Thyroid gland (tissue), 4 donors: Measurements from ENCODE around the gene TUFT1. TPM values are rescaled to one million over a fixed set of nuclear protein-coding genes. Genes with fewer than 3 reads are reported as not detected.

Source experiments
- DNase-seq, 2 donors: peaks; one replicate each; pipeline ENCODE4 v3.0.0-alpha.2; 2019
- H3K27ac ChIP-seq, 3 donors: fragments of 200-600 bp; sonication (generic); 1 replicate in 2 of 3; 2 replicates in 1 of 3; pipeline ENCODE4 v1.5.1; 2016 to 2019; ENCODE audit warnings: mild to moderate bottlenecking in 1 of 3, moderate library complexity in 1 of 3
- H3K27me3 ChIP-seq: fragments of 200-600 bp; sonication (generic); one replicate; pipeline ENCODE4 v1.5.1; 2019
- H3K36me3 ChIP-seq, 2 donors: fragments of 200-600 bp; sonication (generic); one replicate each; pipeline ENCODE4 v1.5.1; 2016 to 2019
- H3K4me1 ChIP-seq, 2 donors: fragments of 200-600 bp; sonication (generic); one replicate each; pipeline ENCODE4 v1.5.1; 2017 to 2019
- H3K4me3 ChIP-seq, 3 donors: fragments of 200-600 bp; sonication (generic); replicated peaks in 1 of 3; 1 replicate in 2 of 3; 2 replicates in 1 of 3; pipeline ENCODE4 v1.5.1; 2016; ENCODE audit warnings: mild to moderate bottlenecking in 1 of 3
- H3K9me3 ChIP-seq: fragments of 200-600 bp; sonication (generic); one replicate; pipeline ENCODE4 v1.5.1; 2017
- CTCF ChIP-seq, 6 experiments: fragments of 200-600 bp in 3 of 6; fragments of 450-650 bp in 3 of 6; sonication (generic) in 3 of 6; IDR thresholded peaks; one replicate each; pipeline ENCODE4 v1.5.1; 2016 to 2019; ENCODE audit warnings: antibody characterized with exemption in 6 of 6, mild to moderate bottlenecking in 2 of 6, inconsistent platforms in 1 of 6, moderate library complexity in 1 of 6
- POLR2A ChIP-seq, 2 donors: fragments of 450-650 bp; IDR thresholded peaks; one replicate each; pipeline ENCODE4 v1.6.1; 2017; ENCODE audit warnings: antibody characterized with exemption in 2 of 2, mild to moderate bottlenecking in 2 of 2, moderate library complexity in 1 of 2
- WGBS, 2 donors: methylation state at CpG; one replicate each; pipeline ENCODE4 v1.1.5; 2017; 5-methylcytosine and 5-hydroxymethylcytosine counted together
- intact Hi-C: fragments of 100-400 bp; cut with DNase I; formaldehyde crosslinking; loops from one replicate; pipeline ENCODE4 v1.15.1; 2023
- microRNA counts, 2 donors: library from miRNA; unstranded; fragments of <30 nt; microRNA quantifications; one replicate each; lab custom pipeline; 2016 to 2017
- microRNA-seq: library from miRNA; unstranded; fragments of <30 nt; microRNA quantifications from one replicate; pipeline ENCODE4, GENCODE V29; 2016
- small RNA-seq: library from RNA; depleted of rRNA; stranded (forward); fragments of <200 nt; gene quantifications from one replicate; pipeline ENCODE3, GENCODE V24; 2016
- total RNA-seq, 4 donors: library from RNA; depleted of rRNA; stranded (reverse); fragments of >200 nt; gene quantifications; one replicate each; pipeline ENCODE4 v1.2.3, GENCODE V29; 2016

The TUFT1 gene
- total RNA-seq, 4 donors from 2014 or later: 4.0 to 8.8 (median 5.0) TPM

GRCh38 chr1:151621351-151621750 is 81.2 kb downstream of the TUFT1 start:
- H3K27me3 ChIP-seq: no peaks in the 10 kb centered on the region
- no peak for TF ChIP-seq CTCF (IDR thresholded peaks at IDR 0.05)
- TF ChIP-seq POLR2A (IDR thresholded peaks at IDR 0.05): no peak
- no peak overlapping the region for H3K4me3 ChIP-seq
- 47 to 58% methylated on average over 2 of the region's 2 CpGs for WGBS, 2 donors
- H3K36me3 ChIP-seq: no peaks in the 10 kb centered on the region
- intact Hi-C loops: no loop called here
- DNase-seq: peak; percentile 39 to 44
- no peaks in the 10 kb centered on the region for H3K9me3 ChIP-seq
- H3K27ac ChIP-seq: peak overlapping the region; percentile 9 to 63 (median 52)
- peaks cover 6 to 22% of the 10 kb centered on the region in 2 donors for H3K4me1 ChIP-seq

- Histone ChIP-seq H3K9me3 (no peaks in the 10 kb centered on the region), H3K4me1 (peaks cover 6 to 14% of the 10 kb centered on the region in 2 donors), H3K4me3 (no peak overlapping the region), H3K27me3 (no peaks in the 10 kb centered on the region), H3K27ac (no peak overlapping the region), H3K36me3 (no peaks in the 10 kb centered on the region)
- TF ChIP-seq CTCF (IDR thresholded peaks at IDR 0.05): no peak
- WGBS, 2 donors: 99% methylated on average over 3 of the region's 3 CpGs
- DNase-seq: no peak
- intact Hi-C loops: no loop called here
Measured at GRCh38 chr1:151624783-151625182, 84.7 kb downstream of the TUFT1 start.

GRCh38 chr1:151626740-151627334 is 86.7 kb downstream of the TUFT1 start:
- 95 to 96% methylated on average over 3 of the region's 3 CpGs for WGBS, 2 donors
- H3K36me3 ChIP-seq: no peaks in the 10 kb centered on the region
- intact Hi-C loops: no loop called here
- H3K4me1 ChIP-seq: no peaks in the 10 kb centered on the region
- no peak overlapping the region for H3K27ac ChIP-seq
- no peak for TF ChIP-seq POLR2A (IDR thresholded peaks at IDR 0.05)
- TF ChIP-seq CTCF (IDR thresholded peaks at IDR 0.05): no peak
- no peak for DNase-seq
- H3K27me3 ChIP-seq: no peaks in the 10 kb centered on the region
- H3K4me3 ChIP-seq: no peak overlapping the region
- H3K9me3 ChIP-seq: no peaks in the 10 kb centered on the region

GRCh38 chr1:151629278-151629677 is 89.2 kb downstream of the TUFT1 start:
- intact Hi-C loops: no loop called here
- no peaks in the 10 kb centered on the region for H3K27me3 ChIP-seq
- no peak overlapping the region for H3K4me3 ChIP-seq
- DNase-seq: no peak
- whole genome bisulfite sequencing, 2 donors: 76 to 85% methylated on average over 9 of the region's 9 CpGs
- H3K27ac ChIP-seq: no peak overlapping the region
- no peaks in the 10 kb centered on the region for H3K36me3 ChIP-seq
- H3K9me3 ChIP-seq: no peaks in the 10 kb centered on the region
- no peaks in the 10 kb centered on the region for H3K4me1 ChIP-seq
- no peak for TF ChIP-seq CTCF (IDR thresholded peaks at IDR 0.05)
- no peak for TF ChIP-seq POLR2A (IDR thresholded peaks at IDR 0.05)

MicroRNAs within 50 kb of the gene (microRNA counts, 767-probe panel; counts per million panel counts)
- microRNA hsa-miR-554 (lab: Ali Mortazavi, UCI): 0 counts per million in 2 donors

Small RNAs within 50 kb of the gene (microRNA-seq; reads per million reads assigned to microRNA genes)
- not detected for gene MIR554

Small RNAs within 50 kb of the gene (small RNA-seq; reads per million reads assigned to genes)
- not detected for gene MIR554
- gene RF00405: not detected
- not detected for gene RNU6-1062P

Other genes starting within 250 kb of the TUFT1 start
- gene PI4KB, start 212.9 kb upstream of the TUFT1 start, total RNA-seq: 100 to 1,000 TPM in 3 of 4 donors, 10 to 100 TPM in 1; 93.1 to 110 (median 107) TPM
- 10 to 100 TPM; 36.0 to 69.9 (median 58.4) TPM for gene RFX5, start 193.1 kb upstream of the TUFT1 start, total RNA-seq
- 100 to 1,000 TPM; 151 to 513 (median 310) TPM for gene SELENBP1, start 167.6 kb upstream of the TUFT1 start, total RNA-seq
- gene PSMB4, start 140.7 kb upstream of the TUFT1 start, total RNA-seq: 100 to 1,000 TPM; 154 to 283 (median 226) TPM
- 100 to 1,000 TPM in 1 of 4 donors, 10 to 100 TPM in 3; 66.0 to 103 (median 88.3) TPM for gene POGZ, start 80.8 kb upstream of the TUFT1 start, total RNA-seq
- 10 to 100 TPM in 1 of 4 donors, 1 to 10 TPM in 3; 7.7 to 14.9 (median 8.7) TPM for gene CGN, start 28.9 kb upstream of the TUFT1 start, total RNA-seq
- gene SNX27, start 71.7 kb downstream of the TUFT1 start, total RNA-seq: 10 to 100 TPM; 33.8 to 43.4 (median 37.9) TPM
- 1 to 10 TPM in 1 of 4 donors, not detected in 3; 1.4 TPM for gene CELF3, start 176.5 kb downstream of the TUFT1 start, total RNA-seq
- not detected for gene RIIAD1, start 181.2 kb downstream of the TUFT1 start, total RNA-seq
- gene MRPL9, start 223.2 kb downstream of the TUFT1 start, total RNA-seq: 10 to 100 TPM; 57.2 to 66.5 (median 61.8) TPM